Ectodermal cell (in vitro differentiated cells): ENCODE results near the gene FGD5.

Experiments used
- H3K27ac ChIP-seq: 2 replicates; pipeline ENCODE4 v1.7.0; 2013; ENCODE audit warnings: mild to moderate bottlenecking, low read depth, low read length; ENCODE audit not compliant: insufficient read depth, poor library complexity, severe bottlenecking
- H3K27me3 ChIP-seq: 2 replicates; pipeline ENCODE4 v1.7.0; 2013; ENCODE audit warnings: mild to moderate bottlenecking, low read length; ENCODE audit not compliant: insufficient read depth, control insufficient read depth, poor library complexity, severe bottlenecking
- H3K36me3 ChIP-seq: one replicate; pipeline ENCODE4 v1.7.0; 2013; ENCODE audit warnings: low read length; ENCODE audit not compliant: control insufficient read depth, insufficient read depth
- H3K4me1 ChIP-seq: one replicate; pipeline ENCODE4 v1.7.0; 2013; ENCODE audit warnings: low read length; ENCODE audit not compliant: control insufficient read depth, insufficient read depth
- H3K4me3 ChIP-seq: 2 replicates; pipeline ENCODE4 v1.7.0; 2013; ENCODE audit warnings: low read depth, low read length, control low read depth; ENCODE audit not compliant: insufficient read depth
- H3K9me3 ChIP-seq: 2 replicates; pipeline ENCODE4 v1.7.0; 2013; ENCODE audit warnings: mild to moderate bottlenecking, low read length, moderate library complexity; ENCODE audit not compliant: control insufficient read depth
- WGBS, 2 experiments: methylation state at CpG; one replicate each; pipeline ENCODE4 v1.1.7; 2013; ENCODE audit warnings: missing lambda C conversion rate in 2 of 2; 5-methylcytosine and 5-hydroxymethylcytosine counted together

The FGD5 gene

GRCh38 chr3:14863333-14864100 lies 44.8 kb downstream of the FGD5 start:
- Histone ChIP-seq H3K36me3 (no peaks in the 10 kb centered on the region), H3K27ac (no peak overlapping the region), H3K9me3 (no peaks in the 10 kb centered on the region), H3K4me3 (no peak overlapping the region), H3K4me1 (peaks cover 2% of the 10 kb centered on the region), H3K27me3 (no peaks in the 10 kb centered on the region)
- WGBS, 2 experiments: 63 to 67% methylated on average over 10 of the region's 10 CpGs

GRCh38 chr3:14864131-14864530 lies 45.4 kb downstream of the FGD5 start:
- H3K27ac ChIP-seq: no peak overlapping the region
- no peaks in the 10 kb centered on the region for H3K36me3 ChIP-seq
- 69 to 76% methylated on average over 14 of the region's 14 CpGs for WGBS, 2 experiments
- H3K4me1 ChIP-seq: peaks cover 2% of the 10 kb centered on the region
- H3K9me3 ChIP-seq: no peaks in the 10 kb centered on the region
- H3K27me3 ChIP-seq: no peaks in the 10 kb centered on the region
- H3K4me3 ChIP-seq: no peak overlapping the region

GRCh38 chr3:14866627-14867026 lies 47.9 kb downstream of the FGD5 start:
- Histone ChIP-seq H3K27me3 (no peaks in the 10 kb centered on the region), H3K4me1 (no peaks in the 10 kb centered on the region), H3K27ac (no peak overlapping the region), H3K36me3 (no peaks in the 10 kb centered on the region), H3K4me3 (no peak overlapping the region), H3K9me3 (no peaks in the 10 kb centered on the region)
- WGBS, 2 experiments: 88 to 91% methylated on average over 5 of the region's 5 CpGs

- 82 to 88% methylated on average over 11 of the region's 11 CpGs for WGBS, 2 experiments
- Histone ChIP-seq H3K27me3 (no peaks in the 10 kb centered on the region), H3K36me3 (no peaks in the 10 kb centered on the region), H3K9me3 (no peaks in the 10 kb centered on the region), H3K27ac (no peak overlapping the region), H3K4me1 (no peaks in the 10 kb centered on the region), H3K4me3 (no peak overlapping the region)
Measured at GRCh38 chr3:14867936-14868570, 49.3 kb downstream of the FGD5 start.

- Histone ChIP-seq H3K9me3 (no peaks in the 10 kb centered on the region), H3K27me3 (no peaks in the 10 kb centered on the region), H3K36me3 (no peaks in the 10 kb centered on the region), H3K4me1 (no peaks in the 10 kb centered on the region), H3K4me3 (no peak overlapping the region), H3K27ac (no peak overlapping the region)
- 88 to 90% methylated on average over 16 to 17 of the region's 17 CpGs for WGBS, 2 experiments
Measured at GRCh38 chr3:14869917-14870782, 51.4 kb downstream of the FGD5 start.

GRCh38 chr3:14870783-14871060 lies 52.0 kb downstream of the FGD5 start:
- H3K27me3 ChIP-seq: no peaks in the 10 kb centered on the region

GRCh38 chr3:14871456-14872200 lies 52.9 kb downstream of the FGD5 start:
- Histone ChIP-seq H3K4me3 (no peak overlapping the region), H3K36me3 (no peaks in the 10 kb centered on the region), H3K9me3 (no peaks in the 10 kb centered on the region), H3K27ac (no peak overlapping the region), H3K4me1 (no peaks in the 10 kb centered on the region), H3K27me3 (no peaks in the 10 kb centered on the region)
- WGBS, 2 experiments: 90 to 91% methylated on average over 10 of the region's 10 CpGs

More at GRCh38 chr3:14870783-14871060, 52.0 kb downstream of the FGD5 start:
- Histone ChIP-seq H3K9me3 (no peaks in the 10 kb centered on the region), H3K4me3 (no peak overlapping the region), H3K36me3 (no peaks in the 10 kb centered on the region), H3K27ac (no peak overlapping the region), H3K4me1 (no peaks in the 10 kb centered on the region)
- 74 to 77% methylated on average over 4 of the region's 4 CpGs for WGBS, 2 experiments

GRCh38 chr3:14872706-14873105 lies 53.9 kb downstream of the FGD5 start:
- Histone ChIP-seq H3K27me3 (no peaks in the 10 kb centered on the region), H3K27ac (no peak overlapping the region), H3K4me1 (no peaks in the 10 kb centered on the region), H3K4me3 (no peak overlapping the region), H3K9me3 (no peaks in the 10 kb centered on the region), H3K36me3 (no peaks in the 10 kb centered on the region)
- WGBS, 2 experiments: 67 to 69% methylated on average over 4 of the region's 4 CpGs

GRCh38 chr3:14874784-14875183 lies 56.0 kb downstream of the FGD5 start:
- Histone ChIP-seq H3K36me3 (no peaks in the 10 kb centered on the region), H3K4me3 (no peak overlapping the region), H3K4me1 (no peaks in the 10 kb centered on the region), H3K27ac (no peak overlapping the region), H3K9me3 (no peaks in the 10 kb centered on the region), H3K27me3 (no peaks in the 10 kb centered on the region)
- WGBS, 2 experiments: 72 to 76% methylated on average over 4 of the region's 4 CpGs
